Heart right ventricle (tissue), 16 donors: ENCODE data around the gene SHB. TPM values are rescaled to one million over a fixed set of nuclear protein-coding genes. Genes with fewer than 3 reads are reported as not detected.

ENCODE experiments used
- ATAC-seq, 8 donors: fragments of 200-7000 bp; cut with Tn5 transposase; one replicate each; pipeline ENCODE4 v1.9.1; 2020; ENCODE audit warnings: mild to moderate bottlenecking in 8 of 8, moderate library complexity in 8 of 8, moderate number of reproducible peaks in 1 of 8
- DNase-seq, 2 donors: peaks; one replicate each; pipeline ENCODE4 v3.0.0-alpha.2; 2020
- H3K27ac ChIP-seq, 10 donors: fragments of 200-600 bp; sonication (generic) in 2 of 10; one replicate each; pipeline versions ENCODE4 v1.5.0 to v1.8.0; 2020 to 2022; ENCODE audit warnings: mild to moderate bottlenecking in 3 of 10
- H3K27me3 ChIP-seq, 7 donors: fragments of 200-600 bp; one replicate each; pipeline ENCODE4 v1.8.0; 2021 to 2022; ENCODE audit warnings: mild to moderate bottlenecking in 2 of 7
- H3K36me3 ChIP-seq, 9 donors: fragments of 200-600 bp; sonication (generic) in 1 of 9; one replicate each; pipeline versions ENCODE4 v1.5.0 to v1.8.0; 2020 to 2022; ENCODE audit warnings: mild to moderate bottlenecking in 2 of 9
- H3K4me1 ChIP-seq, 9 donors: fragments of 200-600 bp; sonication (generic) in 1 of 9; one replicate each; pipeline versions ENCODE4 v1.5.0 to v1.8.0; 2020 to 2022; ENCODE audit warnings: mild to moderate bottlenecking in 4 of 9
- H3K4me3 ChIP-seq, 10 donors: fragments of 200-600 bp; sonication (generic) in 2 of 10; one replicate each; pipeline versions ENCODE4 v1.5.0 to v1.8.0; 2020 to 2022; ENCODE audit warnings: mild to moderate bottlenecking in 7 of 10, moderate library complexity in 2 of 10
- H3K9me3 ChIP-seq, 11 donors: fragments of 200-600 bp in 10 of 11; sonication (generic) in 2 of 11; one replicate each; pipeline versions ENCODE4 v1.5.0 to v1.8.0; 2013 to 2022; ENCODE audit warnings: mild to moderate bottlenecking in 2 of 11, control low read depth in 1 of 11, moderate library complexity in 1 of 11
- CTCF ChIP-seq, 9 donors: fragments of 200-600 bp; sonication (generic) in 2 of 9; IDR thresholded peaks; one replicate each; pipeline versions ENCODE4 v1.5.0 to v1.8.0; 2021 to 2022; ENCODE audit warnings: antibody characterized with exemption in 9 of 9, mild to moderate bottlenecking in 5 of 9, moderate library complexity in 1 of 9
- WGBS, 2 donors: extraction: QIAGEN DNeasy Blood & Tissue Kit; methylation state at CpG; one replicate each; pipeline ENCODE4 v1.1.7; 2013; ENCODE audit warnings: inconsistent platforms in 1 of 2; 5-methylcytosine and 5-hydroxymethylcytosine counted together
- intact Hi-C, 10 donors: fragments of 100-400 bp; cut with DNase I; formaldehyde crosslinking; loops; one replicate each; pipeline versions ENCODE4 v1.11.1 to v1.14.2; 2022
- polyA plus RNA-seq, 2 donors: library from polyadenylated mRNA; stranded (reverse); fragments of 200-250 nt; gene quantifications; one replicate each; pipeline ENCODE4 v1.2.3, GENCODE V29; 2013
- total RNA-seq, 10 donors: library from RNA; stranded (reverse); fragmentation: NEBNext Ultra II Directional in 3 of 10; extraction: Animal tissue kit (Norgen Biotek cat#: 25700) in 3 of 10; gene quantifications; one replicate each; pipeline versions ENCODE4 v1.2.1 to v1.2.4, GENCODE V29; 2021 to 2023
- donor health status: Arrhythmogenic right ventricular cardiomyopathy.
- donor health status: ischemic (EF 13 %, LVEDD 7.1; RV severe dilation, severe dysfunction).
- donor health status: healthy with polysubstance abuse.
- donor health status: DM: no; HTN: yes; CAD: no.
- donor health status: DM: no; HTN: no; CAD: no.
- donor health status: ischemic (EF 25% LVEDD 6.9; RV normal size, moderate dysfunction).
- donor health status: ischemic (EF 25% LVEDD 5.7; RV mildly dilated, moderate dysfunction).
- donor health status: healthy.
- donor health status: DM: yes; HTN: yes; CAD: no.
- donor health status: Ischemic cardiomyopathy.
- donor health status: ischemic (EF 35%, LVEDD 5.7; RV mildly dilated, moderate dysfunction).
- donor health status: nonischemic (EF 11% LVEDD 7.7; RV severe dilation, severe dysfunction).
- donor health status: DM: yes; HTN: yes; CAD: no.
- donor health status: PGD.
- donor health status: ischemic (EF 29% LVEDD 5.4; RV normal size, mild dysfunction).
- donor health status: nonischemic (EF 23%, LVEDD 6.1; RV moderate dilation, normal function).

SHB gene
- total and polyA plus RNA-seq, 12 donors = 5.7 to 26.6 (median 18.0) TPM

- no peak for TF ChIP-seq CTCF (IDR thresholded peaks at IDR 0.05)
- no peak for ATAC-seq
- no peak for DNase-seq
- Histone ChIP-seq H3K27ac (no peak overlapping the region), H3K36me3 (peaks cover 0 to 27% (median 4%) of the 10 kb centered on the region in 9 donors), H3K4me1 (peaks cover 7 to 49% (median 37%) of the 10 kb centered on the region in 9 donors), H3K9me3 (no peaks in the 10 kb centered on the region), H3K4me3 (no peak overlapping the region), H3K27me3 (no peaks in the 10 kb centered on the region)
- WGBS, 2 donors = 89 to 92% methylated on average over 7 of the region's 7 CpGs
- intact Hi-C loops = no loop called here
Observed at GRCh38 chr9:37971108-37971459, 97.9 kb downstream of the SHB start.

GRCh38 chr9:37970301-37971107 is 98.5 kb downstream of the SHB start:
- Histone ChIP-seq H3K27ac (no peak overlapping the region), H3K27me3 (no peaks in the 10 kb centered on the region), H3K36me3 (peaks cover 0 to 27% (median 4%) of the 10 kb centered on the region in 9 donors), H3K4me1 (peaks cover 7 to 49% (median 37%) of the 10 kb centered on the region in 9 donors), H3K9me3 (no peaks in the 10 kb centered on the region), H3K4me3 (no peak overlapping the region)
- no peak for TF ChIP-seq CTCF (IDR thresholded peaks at IDR 0.05)
- DNase-seq (no peak), ATAC-seq (no peak)
- WGBS, 2 donors = 74% methylated on average over 11 of the region's 11 CpGs
- intact Hi-C loops = no loop called here

GRCh38 chr9:37969558-37970300 is 99.3 kb downstream of the SHB start:
- Histone ChIP-seq H3K4me1 (peaks cover 7 to 51% (median 44%) of the 10 kb centered on the region in 9 donors), H3K27me3 (no peaks in the 10 kb centered on the region), H3K27ac (no peak overlapping the region), H3K36me3 (peaks cover 0 to 27% (median 4%) of the 10 kb centered on the region in 9 donors), H3K9me3 (no peaks in the 10 kb centered on the region), H3K4me3 (no peak overlapping the region)
- no peak for TF ChIP-seq CTCF (IDR thresholded peaks at IDR 0.05)
- intact Hi-C loops = loop anchor here in 1 of 10 donors (10.0 kb wide), 1 partner anchor 55 kb away; no protein-coding TSS in a partner anchor
- ATAC-seq = peak in 2 of 8 donors; percentile 4 to 26
- whole genome bisulfite sequencing, 2 donors = 75 to 76% methylated on average over 11 of the region's 11 CpGs
- no peak for DNase-seq

GRCh38 chr9:37969130-37969529 is 99.9 kb downstream of the SHB start:
- Histone ChIP-seq H3K9me3 (no peaks in the 10 kb centered on the region), H3K27ac (peak overlapping the region in 1 of 10 donors; percentile 39), H3K4me3 (no peak overlapping the region), H3K36me3 (peaks cover 0 to 22% (median 4%) of the 10 kb centered on the region in 9 donors), H3K4me1 (peaks cover 7 to 57% (median 46%) of the 10 kb centered on the region in 9 donors), H3K27me3 (no peaks in the 10 kb centered on the region)
- WGBS, 2 donors = 28 to 34% methylated on average over 2 of the region's 2 CpGs
- no peak for TF ChIP-seq CTCF (IDR thresholded peaks at IDR 0.05)
- ATAC-seq = peak; percentile 13 to 75 (median 46)
- intact Hi-C loops = loop anchor here in 1 of 10 donors (10.0 kb wide), 1 partner anchor 56 kb away; no protein-coding TSS in a partner anchor
- peak; percentile 41 to 57 for DNase-seq
